ENCODE data around the gene KCNK15. TPM values are rescaled to one million over a fixed set of nuclear protein-coding genes. Genes with fewer than 3 reads are reported as not detected.
A peak's percentile ranks its signal among the peaks of the same experiment; 100 is the strongest.

KCNK15 gene
- total RNA-seq, 1 donor from 2014 or later = 1.5 TPM

DNA sequence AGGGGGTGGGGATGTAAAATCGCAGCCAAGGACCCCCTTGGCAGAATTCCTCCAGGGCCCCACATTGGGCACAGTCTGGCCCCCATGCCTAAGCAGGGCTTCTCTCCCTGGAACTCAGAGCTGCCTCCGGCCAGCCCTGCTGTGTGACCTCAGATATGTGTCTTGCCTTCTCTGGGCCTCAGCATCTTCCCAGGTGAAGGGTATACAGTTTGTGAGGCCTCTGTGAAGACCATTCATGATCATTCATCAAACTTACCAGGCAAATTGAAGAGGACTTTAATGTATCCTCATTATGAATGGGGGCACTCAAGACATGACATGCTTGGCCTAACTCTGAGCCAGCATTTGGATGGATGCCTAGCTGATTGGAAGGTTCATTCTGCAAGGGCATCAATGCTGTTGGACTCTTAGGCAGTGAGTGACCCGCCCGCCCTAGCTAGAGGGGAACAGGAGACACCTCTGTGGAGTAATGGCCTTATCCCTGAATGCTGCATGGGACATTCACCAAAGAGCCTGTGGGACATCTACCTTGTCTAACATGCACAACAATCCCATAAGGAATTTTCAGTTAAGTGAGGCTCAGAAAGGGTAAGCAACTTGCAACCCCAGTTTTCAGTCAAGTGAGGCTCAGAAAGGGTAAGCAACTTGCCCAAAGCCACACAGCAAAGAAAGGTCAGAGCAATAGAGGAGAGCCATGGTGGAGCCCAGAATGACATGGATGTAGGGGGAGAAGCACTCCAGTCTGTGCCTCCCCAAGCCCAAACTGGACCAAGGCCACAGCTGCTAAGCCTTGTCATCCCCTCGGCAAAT is 30.0 kb upstream of the KCNK15 start:
- intact Hi-C loops (cut with DNase I) = no loop called here
- H3K36me3 ChIP-seq = no peaks in the 10 kb centered on the region
- no peaks in the 10 kb centered on the region for H3K9me3 ChIP-seq
- TF ChIP-seq POLR2A (IDR thresholded peaks at IDR 0.05) (no peak), POLR2AphosphoS5 (IDR thresholded peaks at IDR 0.05; ENCODE audit: insufficient read depth in 1 of 2, low read depth in 1 of 2) (no peak)
- TF ChIP-seq, protein P1, sequence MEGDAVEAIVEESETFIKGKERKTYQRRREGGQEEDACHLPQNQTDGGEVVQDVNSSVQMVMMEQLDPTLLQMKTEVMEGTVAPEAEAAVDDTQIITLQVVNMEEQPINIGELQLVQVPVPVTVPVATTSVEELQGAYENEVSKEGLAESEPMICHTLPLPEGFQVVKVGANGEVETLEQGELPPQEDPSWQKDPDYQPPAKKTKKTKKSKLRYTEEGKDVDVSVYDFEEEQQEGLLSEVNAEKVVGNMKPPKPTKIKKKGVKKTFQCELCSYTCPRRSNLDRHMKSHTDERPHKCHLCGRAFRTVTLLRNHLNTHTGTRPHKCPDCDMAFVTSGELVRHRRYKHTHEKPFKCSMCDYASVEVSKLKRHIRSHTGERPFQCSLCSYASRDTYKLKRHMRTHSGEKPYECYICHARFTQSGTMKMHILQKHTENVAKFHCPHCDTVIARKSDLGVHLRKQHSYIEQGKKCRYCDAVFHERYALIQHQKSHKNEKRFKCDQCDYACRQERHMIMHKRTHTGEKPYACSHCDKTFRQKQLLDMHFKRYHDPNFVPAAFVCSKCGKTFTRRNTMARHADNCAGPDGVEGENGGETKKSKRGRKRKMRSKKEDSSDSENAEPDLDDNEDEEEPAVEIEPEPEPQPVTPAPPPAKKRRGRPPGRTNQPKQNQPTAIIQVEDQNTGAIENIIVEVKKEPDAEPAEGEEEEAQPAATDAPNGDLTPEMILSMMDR (IDR thresholded peaks at IDR 0.05) = no peak
- H3K4me3 ChIP-seq = peak overlapping the region; percentile 29 to 38
- peaks cover 71% of the 10 kb centered on the region for H3K4me1 ChIP-seq
- no peaks in the 10 kb centered on the region for H3K27me3 ChIP-seq
- DNase-seq (ENCODE audit: extremely low spot score in 2 of 2) = no peak
- H3K27ac ChIP-seq = peak overlapping the region; percentile 92

DNA sequence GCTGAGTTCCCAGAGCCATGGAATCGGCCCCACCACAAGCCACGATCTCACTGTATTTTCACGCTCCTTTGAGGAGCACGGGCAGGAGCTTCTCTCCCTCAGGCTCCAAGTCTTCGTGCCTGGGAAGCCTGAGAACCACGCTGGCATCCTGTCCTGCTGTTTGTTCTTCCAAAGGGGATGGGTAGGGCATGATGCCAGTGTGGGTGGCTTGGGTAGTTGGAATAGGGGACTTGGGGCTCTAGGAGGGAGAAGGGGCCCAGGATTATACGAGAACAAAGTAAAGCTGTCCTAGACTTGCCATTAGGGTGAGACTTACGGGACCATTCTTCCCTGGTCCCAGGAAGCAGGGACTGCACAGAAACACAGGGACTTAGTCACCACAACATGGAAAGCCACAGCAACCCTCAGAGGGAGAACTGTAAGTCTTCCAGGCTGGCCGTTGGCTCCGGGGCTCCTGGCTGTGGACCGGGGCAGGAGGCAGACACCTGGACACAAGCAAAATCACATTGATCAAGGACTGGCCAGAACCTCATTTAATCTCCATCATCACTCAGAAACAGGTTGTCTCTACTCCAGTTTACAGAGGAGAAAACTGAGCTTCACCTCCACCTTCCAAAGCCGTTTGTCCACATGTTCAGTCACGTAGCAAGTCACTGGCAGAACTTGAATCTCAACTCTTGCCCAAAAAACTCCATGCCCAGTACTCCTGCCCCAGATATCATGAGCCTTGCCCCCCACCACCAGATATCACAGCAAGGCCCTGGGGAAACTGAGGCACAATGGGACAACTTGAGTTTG is 29.2 kb upstream of the KCNK15 start:
- Histone ChIP-seq H3K4me1 (peaks cover 74% of the 10 kb centered on the region), H3K27ac (peak overlapping the region; percentile 92), H3K9me3 (no peaks in the 10 kb centered on the region), H3K4me3 (peak overlapping the region; percentile 29 to 38), H3K36me3 (no peaks in the 10 kb centered on the region), H3K27me3 (no peaks in the 10 kb centered on the region)
- intact Hi-C loops (cut with DNase I) = no loop called here
- DNase-seq (ENCODE audit: extremely low spot score in 2 of 2) = no peak
- TF ChIP-seq POLR2AphosphoS5 (IDR thresholded peaks at IDR 0.05; ENCODE audit: insufficient read depth in 1 of 2, low read depth in 1 of 2) (no peak), POLR2A (IDR thresholded peaks at IDR 0.05) (no peak)
- TF ChIP-seq, protein P1 (IDR thresholded peaks at IDR 0.05) = no peak

DNA sequence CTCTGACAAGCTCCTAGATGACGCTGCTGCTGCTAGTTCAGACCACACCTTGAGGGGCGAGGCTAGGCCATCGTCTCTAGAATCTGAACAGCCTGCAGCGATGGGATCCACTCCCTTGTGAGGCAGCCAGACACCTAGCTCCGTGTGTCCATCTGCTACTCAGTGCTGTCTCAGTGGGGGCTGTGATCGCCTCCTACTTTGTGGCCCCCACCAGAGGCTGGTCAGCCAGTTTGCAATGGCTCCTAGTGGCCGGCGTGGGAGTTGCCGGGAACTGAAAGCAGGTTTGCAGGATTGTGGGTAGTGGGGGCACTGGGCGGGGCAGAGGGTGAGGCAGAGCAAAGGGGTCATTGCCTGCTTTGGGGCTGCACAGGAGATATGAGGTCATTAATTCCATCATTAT is 27.7 kb upstream of the KCNK15 start:
- peak overlapping the region; percentile 92 for H3K27ac ChIP-seq
- no peaks in the 10 kb centered on the region for H3K36me3 ChIP-seq
- no peak for DNase-seq (ENCODE audit: extremely low spot score in 2 of 2)
- intact Hi-C loops (cut with DNase I) = no loop called here
- TF ChIP-seq, protein P1 (IDR thresholded peaks at IDR 0.05) = peak in 1 of 3 experiments; percentile 14
- TF ChIP-seq POLR2A (IDR thresholded peaks at IDR 0.05) = no peak
- peaks cover 74% of the 10 kb centered on the region for H3K4me1 ChIP-seq
- H3K9me3 ChIP-seq = no peaks in the 10 kb centered on the region
- no peaks in the 10 kb centered on the region for H3K27me3 ChIP-seq
- peak overlapping the region in 1 of 2 donors; percentile 38 for H3K4me3 ChIP-seq

DNA sequence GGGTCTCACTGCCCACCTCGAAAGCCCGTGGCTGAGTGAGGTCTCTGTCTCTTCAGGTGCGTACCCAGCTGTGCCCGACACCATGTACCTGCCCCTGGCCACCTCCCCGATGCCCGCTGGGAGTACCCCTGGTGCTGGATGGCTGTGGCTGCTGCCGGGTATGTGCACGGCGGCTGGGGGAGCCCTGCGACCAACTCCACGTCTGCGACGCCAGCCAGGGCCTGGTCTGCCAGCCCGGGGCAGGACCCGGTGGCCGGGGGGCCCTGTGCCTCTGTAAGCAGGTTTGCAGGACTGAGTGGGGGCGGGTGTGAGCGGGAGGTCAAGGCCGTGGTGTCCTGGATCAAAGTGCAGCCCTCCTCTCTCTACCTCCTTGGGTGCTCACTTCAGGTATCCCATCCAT is 25.8 kb upstream of the KCNK15 start:
- TF ChIP-seq POLR2A (IDR thresholded peaks at IDR 0.05) (no peak), POLR2AphosphoS5 (IDR thresholded peaks at IDR 0.05; ENCODE audit: insufficient read depth in 1 of 2, low read depth in 1 of 2) (peak in 1 of 2 donors; percentile 8)
- TF ChIP-seq, protein P1 (IDR thresholded peaks at IDR 0.05) = no peak
- DNase-seq (ENCODE audit: extremely low spot score in 2 of 2) = no peak
- Histone ChIP-seq H3K4me1 (peaks cover 58% of the 10 kb centered on the region), H3K4me3 (no peak overlapping the region), H3K36me3 (no peaks in the 10 kb centered on the region), H3K27ac (peak overlapping the region; percentile 92), H3K27me3 (no peaks in the 10 kb centered on the region), H3K9me3 (no peaks in the 10 kb centered on the region)
- intact Hi-C loops (cut with DNase I) = no loop called here

Data from vagina (tissue), 2 donors.